G401 (cell line): ENCODE measurements around the gene STK32B. TPM values are rescaled to one million over a fixed set of nuclear protein-coding genes. Genes with fewer than 3 reads are reported as not detected.
A peak's percentile ranks its signal among the peaks of the same experiment; 100 is the strongest.

Source experiments
- DNase-seq: peaks from one replicate; pipeline ENCODE4 v3.0.0-alpha.2; 2015; ENCODE audit warnings: low spot score
- in situ Hi-C: cut with HindIII; loops from 2 replicates; pipeline ENCODE4 v1.10.0; 2016; ENCODE audit warnings: low sequenced_read_pairs, mixed read lengths
- total RNA-seq: library from RNA; depleted of rRNA; stranded (reverse); fragments of >200 nt; shearing (Covaris generic); gene quantifications from 2 replicates; pipeline ENCODE4 v1.2.3, GENCODE V29; 2014

Gene STK32B
- total RNA-seq, 1 experiment from 2014 or later: 1.9 TPM

GRCh38 chr4:5366421-5366820 is 315.1 kb downstream of the STK32B start:
- DNase-seq: no peak
- in situ Hi-C loops: no loop called here

- DNase-seq: no peak
- in situ Hi-C loops: no loop called here
Observed at GRCh38 chr4:5368426-5368825, 317.1 kb downstream of the STK32B start.

GRCh38 chr4:5370286-5370685 is 319.0 kb downstream of the STK32B start:
- in situ Hi-C loops: no loop called here
- no peak for DNase-seq

- peak; percentile 68 for DNase-seq
- in situ Hi-C loops: no loop called here
Observed at GRCh38 chr4:5371415-5372190, 320.3 kb downstream of the STK32B start.

GRCh38 chr4:5372198-5372597 is 320.9 kb downstream of the STK32B start:
- no peak for DNase-seq
- in situ Hi-C loops: no loop called here

- in situ Hi-C loops: no loop called here
- no peak for DNase-seq
Observed at GRCh38 chr4:5373327-5373726, 322.0 kb downstream of the STK32B start.

- in situ Hi-C loops: no loop called here
- DNase-seq: no peak
Observed at GRCh38 chr4:5374592-5374991, 323.3 kb downstream of the STK32B start.

GRCh38 chr4:5374994-5375393 is 323.7 kb downstream of the STK32B start:
- in situ Hi-C loops: no loop called here
- no peak for DNase-seq

GRCh38 chr4:5376015-5376414 is 324.7 kb downstream of the STK32B start:
- in situ Hi-C loops: no loop called here
- DNase-seq: no peak

- in situ Hi-C loops: no loop called here
- DNase-seq: no peak
Observed at GRCh38 chr4:5378002-5378401, 326.7 kb downstream of the STK32B start.

- in situ Hi-C loops: no loop called here
- DNase-seq: no peak
Observed at GRCh38 chr4:5379895-5380294, 328.6 kb downstream of the STK32B start.

GRCh38 chr4:5381961-5382441 is 330.7 kb downstream of the STK32B start:
- in situ Hi-C loops: no loop called here

GRCh38 chr4:5383191-5383980 is 332.1 kb downstream of the STK32B start:
- no peak for DNase-seq
- in situ Hi-C loops: no loop called here

More at GRCh38 chr4:5381961-5382441, 330.7 kb downstream of the STK32B start:
- no peak for DNase-seq

- no peak for DNase-seq
- in situ Hi-C loops: no loop called here
Observed at GRCh38 chr4:5385741-5386311, 334.5 kb downstream of the STK32B start.

GRCh38 chr4:5386921-5387320 is 335.6 kb downstream of the STK32B start:
- in situ Hi-C loops: no loop called here

GRCh38 chr4:5387457-5387856 is 336.2 kb downstream of the STK32B start:
- in situ Hi-C loops: no loop called here
- DNase-seq: no peak

More at GRCh38 chr4:5386921-5387320, 335.6 kb downstream of the STK32B start:
- DNase-seq: no peak

GRCh38 chr4:5389756-5390310 is 338.6 kb downstream of the STK32B start:
- DNase-seq: no peak
- in situ Hi-C loops: no loop called here

- in situ Hi-C loops: no loop called here
- no peak for DNase-seq
Observed at GRCh38 chr4:5391492-5391891, 340.2 kb downstream of the STK32B start.

GRCh38 chr4:5393911-5394513 is 342.7 kb downstream of the STK32B start:
- no peak for DNase-seq
- in situ Hi-C loops: no loop called here
